Activated naive CD4-positive, alpha-beta T cell treated with anti-CD3 and anti-CD28 coated beads, Interleukin-2, amount 50 U/mL, for 16 hours (primary cell): ENCODE data around the gene ACKR1.

ENCODE experiments used
- DNase-seq: peaks from one replicate; pipeline ENCODE4 v3.0.0-alpha.2; 2020

The ACKR1 gene, protein sequence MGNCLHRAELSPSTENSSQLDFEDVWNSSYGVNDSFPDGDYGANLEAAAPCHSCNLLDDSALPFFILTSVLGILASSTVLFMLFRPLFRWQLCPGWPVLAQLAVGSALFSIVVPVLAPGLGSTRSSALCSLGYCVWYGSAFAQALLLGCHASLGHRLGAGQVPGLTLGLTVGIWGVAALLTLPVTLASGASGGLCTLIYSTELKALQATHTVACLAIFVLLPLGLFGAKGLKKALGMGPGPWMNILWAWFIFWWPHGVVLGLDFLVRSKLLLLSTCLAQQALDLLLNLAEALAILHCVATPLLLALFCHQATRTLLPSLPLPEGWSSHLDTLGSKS

DNA sequence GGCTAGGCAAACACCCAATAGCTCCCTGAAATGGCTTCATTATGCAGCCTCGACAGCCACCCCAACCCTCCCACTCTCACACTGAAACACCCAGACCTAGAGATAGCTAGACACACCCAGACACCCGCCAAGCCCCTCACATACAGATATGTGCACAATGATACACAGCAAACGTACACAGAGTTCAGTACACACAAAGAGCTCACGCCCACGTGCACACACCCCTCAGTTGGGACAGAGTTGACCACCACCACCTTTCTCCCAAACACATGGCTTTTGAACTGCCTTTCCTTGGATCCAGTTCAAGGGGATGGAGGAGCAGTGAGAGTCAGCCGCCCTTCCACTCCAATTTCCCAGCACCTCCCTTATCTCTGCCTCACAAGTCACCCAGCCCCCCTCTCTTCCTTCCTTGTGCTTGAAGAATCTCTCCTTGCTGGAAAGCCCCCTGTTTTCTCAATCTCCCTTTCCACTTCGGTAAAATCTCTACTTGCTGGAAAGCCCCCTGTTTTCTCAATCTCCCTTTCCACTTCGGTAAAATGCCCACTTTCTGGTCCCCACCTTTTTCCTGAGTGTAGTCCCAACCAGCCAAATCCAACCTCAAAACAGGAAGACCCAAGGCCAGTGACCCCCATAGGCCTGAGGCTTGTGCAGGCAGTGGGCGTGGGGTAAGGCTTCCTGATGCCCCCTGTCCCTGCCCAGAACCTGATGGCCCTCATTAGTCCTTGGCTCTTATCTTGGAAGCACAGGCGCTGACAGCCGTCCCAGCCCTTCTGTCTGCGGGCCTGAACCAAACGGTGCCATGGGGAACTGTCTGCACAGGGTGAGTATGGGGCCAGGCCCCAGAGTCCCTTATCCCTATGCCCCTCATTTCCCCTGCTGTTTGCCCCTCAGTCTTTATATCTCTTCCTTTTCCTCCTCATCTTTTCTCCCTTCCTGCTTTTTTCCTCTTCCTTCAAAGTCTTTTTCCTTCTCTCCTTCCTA is at the start of gene ACKR1:
Gene ACKR1 (plus strand): TSS at position 715 of the 981 bp plus-strand sequence. CDS start 85 bp downstream, at position 800.
- no peak for DNase-seq

GRCh38 chr1:159161001-159161718 is 43.5 kb upstream of the ACKR1 start:
- peak; percentile 52 for DNase-seq

GRCh38 chr1:159161719-159162026 is 43.0 kb upstream of the ACKR1 start:
- DNase-seq: no peak

DNA sequence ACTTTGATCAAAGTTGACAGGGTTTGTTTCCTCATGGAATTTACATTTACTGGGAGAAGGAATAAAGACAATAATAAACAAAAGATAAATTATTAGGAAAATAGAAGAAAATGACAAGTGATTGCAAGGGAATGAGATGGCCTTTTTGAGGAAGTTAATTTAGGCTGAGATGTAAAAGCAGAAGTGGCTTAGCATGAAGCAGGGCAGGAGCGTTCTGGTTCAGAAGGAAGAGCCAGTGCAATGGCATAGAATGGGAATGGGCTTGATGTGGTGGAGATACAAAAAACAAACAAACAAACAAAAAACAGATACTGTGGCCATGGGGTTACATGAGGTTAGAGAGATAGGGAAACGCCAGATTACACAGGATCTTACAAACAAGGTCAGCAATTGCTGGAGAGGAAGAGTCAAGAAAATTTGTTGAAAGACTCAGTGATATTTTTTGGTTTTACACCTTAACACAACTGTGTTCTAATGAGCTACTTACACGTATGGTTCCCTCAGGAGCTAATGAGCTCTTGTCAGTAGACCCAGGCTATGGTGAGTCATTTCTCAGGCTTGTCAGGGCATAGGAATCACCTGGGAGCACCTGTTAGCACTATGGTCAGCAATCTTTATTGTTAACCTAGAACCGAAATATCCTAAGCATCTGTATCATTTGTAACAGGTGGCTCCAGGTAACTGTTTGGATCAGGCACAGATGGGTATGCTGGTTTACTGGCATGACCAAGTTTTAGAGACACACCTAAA is 42.0 kb upstream of the ACKR1 start:
- DNase-seq: no peak

- DNase-seq: no peak
These were observed 41.0 kb upstream of the ACKR1 start for GRCh38 chr1:159163614-159164228.

GRCh38 chr1:159168043-159168442 is 36.6 kb upstream of the ACKR1 start:
- DNase-seq: no peak

DNA sequence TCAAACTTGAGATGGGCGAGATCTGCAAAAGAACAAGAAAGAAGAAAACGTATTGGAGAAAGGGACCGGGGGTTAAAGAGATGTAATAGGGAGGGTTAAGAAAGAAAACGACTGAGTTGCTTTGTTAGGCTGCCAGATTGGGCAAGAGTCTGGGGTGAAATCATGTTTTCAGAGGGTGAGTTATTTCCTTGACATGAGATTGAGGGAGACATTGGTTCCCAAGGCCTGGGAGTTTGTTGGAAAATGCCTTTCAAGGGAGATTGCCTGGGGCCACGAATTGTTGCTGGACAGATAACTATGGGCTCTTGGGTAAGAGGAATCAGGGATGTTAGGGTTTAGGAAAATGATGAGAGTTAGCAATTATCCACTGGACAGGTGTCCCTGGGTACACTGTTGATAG is 34.0 kb upstream of the ACKR1 start:
- no peak for DNase-seq

DNA sequence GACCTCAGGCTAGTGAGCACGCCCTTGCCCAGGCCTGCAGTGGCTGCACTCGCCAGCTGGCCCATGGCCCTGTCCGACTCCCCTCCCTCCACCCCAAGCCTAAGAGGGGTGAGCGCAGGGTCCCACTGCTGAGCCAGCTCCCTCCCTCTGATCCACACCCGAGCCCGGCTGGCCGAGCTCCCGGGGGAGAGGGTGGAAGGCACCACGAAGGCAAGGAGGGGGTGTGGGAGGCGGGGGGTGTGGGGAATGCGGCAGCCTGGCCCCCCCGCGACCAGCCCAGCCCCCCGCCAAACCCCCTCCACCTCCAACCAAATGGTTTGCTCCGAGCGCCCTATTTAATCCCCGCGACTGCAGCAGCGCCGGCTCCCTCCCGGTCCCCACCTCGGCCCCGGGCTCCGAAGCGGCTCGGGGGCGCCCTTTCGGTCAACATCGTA is 33.4 kb upstream of the ACKR1 start, which contains the start of gene CADM3:
Gene CADM3 (plus strand): TSS at position 362 of the 434 bp plus-strand sequence. CDS start 151 bp downstream, outside the sequence.
- DNase-seq: no peak

GRCh38 chr1:159171688-159172501 is 32.8 kb upstream of the ACKR1 start:
- DNase-seq: no peak

DNA sequence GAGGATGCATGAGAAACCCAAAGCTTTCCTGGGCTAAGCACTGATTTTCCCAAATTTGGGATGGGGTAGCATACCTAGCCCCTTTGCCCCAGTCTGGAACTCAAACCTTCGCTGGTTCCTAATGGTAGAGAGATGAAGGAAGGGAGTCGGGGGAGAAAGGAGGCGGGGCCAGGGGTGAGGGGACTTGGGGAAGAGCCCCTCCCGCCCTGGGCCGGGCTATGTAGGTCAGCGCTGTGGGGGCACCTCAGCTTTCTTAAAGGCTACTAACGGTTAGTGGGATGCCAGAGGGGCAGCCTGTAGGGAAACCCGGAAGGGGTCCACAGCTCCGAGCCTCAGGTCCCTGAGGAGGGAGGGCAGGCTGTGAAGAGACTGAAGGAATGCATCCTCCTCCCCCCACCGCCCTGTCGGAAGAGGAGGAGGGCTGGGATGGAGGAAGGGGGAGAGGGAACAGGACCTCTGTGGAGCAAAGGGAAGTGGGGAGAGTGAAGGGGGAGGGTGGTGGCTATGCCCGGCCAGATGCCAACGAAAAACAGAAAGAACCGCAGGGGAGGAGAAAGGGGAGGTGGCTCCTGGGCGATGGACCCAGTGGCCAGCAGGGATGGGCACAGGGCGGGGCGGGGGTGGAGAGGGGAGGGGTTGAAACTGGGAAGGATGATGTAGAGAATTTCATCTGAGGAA is 31.9 kb upstream of the ACKR1 start:
- DNase-seq: no peak

GRCh38 chr1:159173320-159173719 is 31.4 kb upstream of the ACKR1 start:
- no peak for DNase-seq

GRCh38 chr1:159175571-159175970 is 29.1 kb upstream of the ACKR1 start:
- no peak for DNase-seq

- DNase-seq: no peak
These were observed 27.3 kb upstream of the ACKR1 start for GRCh38 chr1:159177272-159177907.

GRCh38 chr1:159179906-159180305 is 24.8 kb upstream of the ACKR1 start:
- DNase-seq: no peak

GRCh38 chr1:159180516-159180915 is 24.2 kb upstream of the ACKR1 start:
- no peak for DNase-seq

GRCh38 chr1:159181328-159182024 is 23.2 kb upstream of the ACKR1 start:
- no peak for DNase-seq

DNA sequence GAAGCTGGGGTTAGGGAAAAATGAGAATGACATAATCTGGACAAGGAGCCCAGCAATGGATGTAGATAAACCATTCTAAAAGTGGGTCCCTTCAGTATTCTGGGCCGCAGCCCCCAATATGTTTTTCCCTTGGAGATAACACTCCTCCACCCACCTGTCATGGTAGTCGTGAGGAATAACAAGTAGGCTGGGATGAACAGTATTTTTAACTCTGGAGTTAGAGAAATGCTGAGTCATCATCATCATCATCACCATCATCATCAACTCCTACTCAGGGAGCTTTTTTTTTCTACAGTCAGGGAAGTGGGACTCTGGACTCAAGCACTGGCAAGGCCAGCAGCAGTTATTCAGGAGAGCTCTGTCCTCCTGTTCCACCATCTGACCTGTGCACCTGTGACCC is 20.5 kb upstream of the ACKR1 start:
- no peak for DNase-seq

- no peak for DNase-seq
These were observed 19.6 kb upstream of the ACKR1 start for GRCh38 chr1:159185121-159185520.

- DNase-seq: no peak
These were observed 17.6 kb upstream of the ACKR1 start for GRCh38 chr1:159187033-159187432.
